Inferior parietal cortex (tissue), 1 donor: ENCODE measurements around the gene ARMH4.
A peak's percentile ranks its signal among the peaks of the same experiment; 100 is the strongest.
"Not testable (repeated sequence)": the region's sequence is repeated elsewhere in the genome, so short reads cannot be mapped to it uniquely, and the experiment has no call there.

Source experiments
- DNase-seq: peaks from one replicate; pipeline ENCODE4 v3.0.0-alpha.2; 2016; ENCODE audit errors: extremely low spot score

Gene ARMH4

GRCh38 chr14:58145936-58146335 is 6.1 kb downstream of the ARMH4 start:
- no peak for DNase-seq

- no peak for DNase-seq
Measured at GRCh38 chr14:58143106-58143505, 8.9 kb downstream of the ARMH4 start.

- no peak for DNase-seq
Measured at GRCh38 chr14:58141893-58142292, 10.1 kb downstream of the ARMH4 start.

GRCh38 chr14:58138714-58139482 is 13.1 kb downstream of the ARMH4 start:
- DNase-seq: no peak

GRCh38 chr14:58138031-58138713 is 13.8 kb downstream of the ARMH4 start:
- no peak for DNase-seq

- no peak for DNase-seq
Measured at GRCh38 chr14:58133739-58134138, 18.3 kb downstream of the ARMH4 start.

GRCh38 chr14:58131386-58131785 is 20.6 kb downstream of the ARMH4 start:
- no peak for DNase-seq

- no peak for DNase-seq
Measured at GRCh38 chr14:58130116-58130782, 21.8 kb downstream of the ARMH4 start.

GRCh38 chr14:58129208-58129607 is 22.8 kb downstream of the ARMH4 start:
- DNase-seq: no peak

GRCh38 chr14:58128416-58128815 is 23.6 kb downstream of the ARMH4 start:
- DNase-seq: no peak

GRCh38 chr14:58122546-58122945 is 29.5 kb downstream of the ARMH4 start:
- not testable (repeated sequence) for DNase-seq

GRCh38 chr14:58121530-58122186 is 30.4 kb downstream of the ARMH4 start:
- no peak for DNase-seq

GRCh38 chr14:58119381-58119780 is 32.6 kb downstream of the ARMH4 start:
- no peak for DNase-seq

- no peak for DNase-seq
Measured at GRCh38 chr14:58118097-58118815, 33.8 kb downstream of the ARMH4 start.

- no peak for DNase-seq
Measured at GRCh38 chr14:58109744-58110143, 42.3 kb downstream of the ARMH4 start.

- no peak for DNase-seq
Measured at GRCh38 chr14:58108717-58109116, 43.3 kb downstream of the ARMH4 start.

- DNase-seq: peak; percentile 79
Measured at GRCh38 chr14:58107947-58108552, 44.0 kb downstream of the ARMH4 start.

GRCh38 chr14:58107041-58107440 is 45.0 kb downstream of the ARMH4 start:
- no peak for DNase-seq

GRCh38 chr14:58106446-58106845 is 45.6 kb downstream of the ARMH4 start:
- DNase-seq: no peak

GRCh38 chr14:58104808-58105207 is 47.2 kb downstream of the ARMH4 start:
- DNase-seq: no peak

- DNase-seq: no peak
Measured at GRCh38 chr14:58100735-58101368, 51.2 kb downstream of the ARMH4 start.
